HFFc6 (cell line): ENCODE data around the gene PDF. TPM values are rescaled to one million over a fixed set of nuclear protein-coding genes. Genes with fewer than 3 reads are reported as not detected.
"Not testable (repeated sequence)": the region's sequence is repeated elsewhere in the genome, so short reads cannot be mapped to it uniquely, and the experiment has no call there.

Experiments used
- DNase-seq: peaks from one replicate; pipeline ENCODE4 v3.0.0-alpha.2; 2018
- H3K27ac Mint-ChIP-seq: 2 replicates; pipeline ENCODE4 v1.8.0; 2020; ENCODE audit warnings: mild to moderate bottlenecking, mixed read lengths
- H3K27me3 Mint-ChIP-seq: 2 replicates; pipeline ENCODE4 v1.8.0; 2021; ENCODE audit warnings: mild to moderate bottlenecking, moderate library complexity, mixed read lengths; ENCODE audit not compliant: insufficient read depth
- H3K36me3 Mint-ChIP-seq: 2 replicates; pipeline ENCODE4 v1.8.0; 2021; ENCODE audit warnings: low read depth, mixed read lengths
- H3K4me1 Mint-ChIP-seq: 2 replicates; pipeline ENCODE4 v1.8.0; 2020; ENCODE audit warnings: low read depth, mixed read lengths
- H3K4me3 Mint-ChIP-seq: 2 replicates; pipeline ENCODE4 v1.8.0; 2020; ENCODE audit warnings: mild to moderate bottlenecking, moderate library complexity, mixed read lengths
- H3K9me3 Mint-ChIP-seq: 2 replicates; pipeline ENCODE4 v1.8.0; 2020; ENCODE audit warnings: mild to moderate bottlenecking, mixed read lengths
- total RNA-seq, 6 experiments: library from RNA; stranded (reverse); fragmentation: NEBNext Ultra II Directional; extraction: Animal tissue kit (Norgen Biotek cat#: 25700); gene quantifications; 2 replicates in 1 of 6; 3 replicates in 5 of 6; pipeline ENCODE4 v1.2.3, GENCODE V29; 2021
- TF ChIP-seq, protein P1 (sequence below): fragments of 200-600 bp; sonication (generic); IDR thresholded peaks from 2 replicates; pipeline ENCODE4 v1.5.0; 2021; ENCODE audit warnings: antibody characterized with exemption, mild to moderate bottlenecking

PDF gene
- total RNA-seq, 6 experiments from 2014 or later, result 14.5 to 21.1 (median 16.5) TPM

GRCh38 chr16:69363281-69363717 is 32.9 kb upstream of the PDF start:
- Mint-ChIP-seq H3K36me3 (peaks cover 25% of the 10 kb centered on the region), H3K27me3 (peaks cover 2% of the 10 kb centered on the region; the same call in 1 of the 2 replicates), H3K4me1 (peaks cover 12% of the 10 kb centered on the region), H3K9me3 (no peaks in the 10 kb centered on the region), H3K27ac (no peak overlapping the region), H3K4me3 (no peak overlapping the region)
- TF ChIP-seq, protein P1, sequence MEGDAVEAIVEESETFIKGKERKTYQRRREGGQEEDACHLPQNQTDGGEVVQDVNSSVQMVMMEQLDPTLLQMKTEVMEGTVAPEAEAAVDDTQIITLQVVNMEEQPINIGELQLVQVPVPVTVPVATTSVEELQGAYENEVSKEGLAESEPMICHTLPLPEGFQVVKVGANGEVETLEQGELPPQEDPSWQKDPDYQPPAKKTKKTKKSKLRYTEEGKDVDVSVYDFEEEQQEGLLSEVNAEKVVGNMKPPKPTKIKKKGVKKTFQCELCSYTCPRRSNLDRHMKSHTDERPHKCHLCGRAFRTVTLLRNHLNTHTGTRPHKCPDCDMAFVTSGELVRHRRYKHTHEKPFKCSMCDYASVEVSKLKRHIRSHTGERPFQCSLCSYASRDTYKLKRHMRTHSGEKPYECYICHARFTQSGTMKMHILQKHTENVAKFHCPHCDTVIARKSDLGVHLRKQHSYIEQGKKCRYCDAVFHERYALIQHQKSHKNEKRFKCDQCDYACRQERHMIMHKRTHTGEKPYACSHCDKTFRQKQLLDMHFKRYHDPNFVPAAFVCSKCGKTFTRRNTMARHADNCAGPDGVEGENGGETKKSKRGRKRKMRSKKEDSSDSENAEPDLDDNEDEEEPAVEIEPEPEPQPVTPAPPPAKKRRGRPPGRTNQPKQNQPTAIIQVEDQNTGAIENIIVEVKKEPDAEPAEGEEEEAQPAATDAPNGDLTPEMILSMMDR, result no peak
- no peak for DNase-seq

- not testable (repeated sequence) for H3K27ac Mint-ChIP-seq, H3K27me3 Mint-ChIP-seq, H3K4me3 Mint-ChIP-seq, DNase-seq, H3K9me3 Mint-ChIP-seq, H3K36me3 Mint-ChIP-seq, H3K4me1 Mint-ChIP-seq
These were observed 29.7 kb upstream of the PDF start for GRCh38 chr16:69360070-69360469.

DNA sequence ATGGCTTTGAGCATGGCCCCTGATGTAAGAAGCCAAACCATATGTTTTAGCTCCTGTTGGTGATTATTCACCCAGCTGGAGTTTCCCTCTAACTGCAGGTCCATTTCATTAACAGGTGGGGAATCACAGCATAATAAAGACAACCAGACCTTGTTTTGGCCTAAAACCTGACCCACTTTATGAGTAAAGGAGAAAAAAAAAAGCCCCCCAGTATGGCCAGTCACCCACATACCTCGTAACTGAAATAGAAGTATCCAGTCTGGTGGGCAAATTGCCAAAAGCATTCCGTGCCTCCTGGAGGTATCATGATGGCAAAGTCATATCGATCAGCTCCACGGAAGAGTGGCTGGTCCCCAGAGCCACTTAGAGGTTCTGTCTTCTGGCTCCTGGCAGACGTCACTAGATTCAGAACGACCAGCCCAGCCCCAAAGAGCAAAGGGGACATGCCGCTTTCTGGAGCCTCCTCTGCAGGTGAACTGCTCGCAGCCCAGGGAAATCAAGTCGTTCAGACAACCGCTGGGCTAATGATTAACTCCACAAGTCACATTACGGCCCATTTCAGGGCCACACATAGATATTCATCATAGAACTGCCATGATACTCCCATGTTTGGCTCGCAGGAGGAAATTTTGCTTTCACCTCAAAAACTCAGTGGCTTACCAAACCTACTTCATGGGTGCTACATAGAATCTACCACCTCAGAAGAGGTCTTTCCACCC is 21.1 kb upstream of the PDF start, which contains the start of gene TMED6:
Gene TMED6 (minus strand): TSS at position 478 of the 719 bp plus-strand sequence. CDS start 33 bp downstream, at position 445.
- DNase-seq, result no peak
- H3K9me3 Mint-ChIP-seq, result no peaks in the 10 kb centered on the region
- H3K4me3 Mint-ChIP-seq, result no peak within 1 kb of the TSS
- H3K27me3 Mint-ChIP-seq, result no peaks in the 10 kb centered on the region
- H3K4me1 Mint-ChIP-seq, result peaks cover 6% of the 10 kb centered on the region; the same call in 1 of the 2 replicates
- H3K36me3 Mint-ChIP-seq, result peaks cover 8% of the 10 kb centered on the region; the same call in 1 of the 2 replicates
- TF ChIP-seq, protein P1, result no peak
- no peak within 1 kb of the TSS; the same call in 1 of the 2 replicates for H3K27ac Mint-ChIP-seq

DNA sequence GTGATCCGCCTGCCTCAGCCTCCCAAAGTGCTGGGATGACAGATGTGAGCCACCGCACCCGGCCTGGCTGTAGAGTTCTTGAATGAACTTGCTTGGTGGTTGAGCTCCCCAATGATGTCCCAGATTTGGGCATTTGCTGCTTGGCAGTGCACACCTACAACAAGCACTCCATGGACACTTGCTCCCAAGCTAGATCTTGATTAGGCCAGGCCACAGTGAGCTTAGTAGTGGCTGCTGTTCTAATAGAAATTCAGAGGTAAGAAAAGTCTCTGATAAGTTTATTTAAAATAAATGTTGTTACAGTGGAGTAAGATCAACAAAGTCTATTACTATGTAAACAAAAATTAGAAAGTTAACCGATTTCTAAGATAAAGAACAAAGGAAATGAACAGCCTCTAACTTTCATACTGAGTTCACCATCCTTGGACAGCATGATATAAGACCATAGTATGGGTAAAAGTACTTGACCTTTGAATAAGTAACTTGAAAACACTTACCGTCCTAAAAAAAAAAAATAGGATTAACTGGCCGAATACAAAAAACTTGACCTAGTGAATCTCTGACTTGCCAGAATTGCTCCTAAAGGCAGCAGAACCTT is 20.2 kb upstream of the PDF start:
- no peaks in the 10 kb centered on the region; the same call in 1 of the 2 replicates for H3K27me3 Mint-ChIP-seq
- no peak overlapping the region; the same call in 1 of the 2 replicates for H3K27ac Mint-ChIP-seq
- no peak for DNase-seq
- TF ChIP-seq, protein P1, result no peak
- peaks cover 8% of the 10 kb centered on the region; the same call in 1 of the 2 replicates for H3K36me3 Mint-ChIP-seq
- H3K4me1 Mint-ChIP-seq, result peaks cover 6% of the 10 kb centered on the region; the same call in 1 of the 2 replicates
- H3K4me3 Mint-ChIP-seq, result no peak overlapping the region
- H3K9me3 Mint-ChIP-seq, result no peaks in the 10 kb centered on the region

DNA sequence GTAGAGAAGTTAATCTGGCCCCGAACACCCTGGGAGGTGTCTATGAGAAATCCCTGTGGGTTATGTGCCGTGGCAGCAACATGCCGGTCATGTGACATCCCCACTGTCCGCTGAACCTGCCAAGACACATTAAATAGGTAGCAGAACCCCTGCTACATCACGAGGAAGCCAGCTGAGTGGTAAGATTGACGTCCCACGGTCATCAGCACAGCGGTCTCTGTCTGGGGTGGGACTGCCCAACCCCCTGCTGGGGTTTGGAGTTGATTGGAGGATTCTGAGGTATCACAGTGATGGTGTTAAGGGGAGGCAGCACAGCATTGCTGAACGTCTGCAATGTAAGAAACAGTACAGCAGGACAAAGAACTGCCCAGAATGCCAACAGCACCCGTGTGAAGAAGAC is 19.1 kb upstream of the PDF start:
- no peaks in the 10 kb centered on the region for H3K9me3 Mint-ChIP-seq
- no peaks in the 10 kb centered on the region; the same call in 1 of the 2 replicates for H3K27me3 Mint-ChIP-seq

More for the DNA sequence above, 19.1 kb upstream of the PDF start:
- TF ChIP-seq, protein P1, result no peak
- H3K27ac Mint-ChIP-seq, result no peak overlapping the region
- peaks cover 6% of the 10 kb centered on the region; the same call in 1 of the 2 replicates for H3K4me1 Mint-ChIP-seq
- H3K4me3 Mint-ChIP-seq, result no peak overlapping the region
- H3K36me3 Mint-ChIP-seq, result peaks cover 8% of the 10 kb centered on the region; the same call in 1 of the 2 replicates
- no peak for DNase-seq
